H1 (cell line): ENCODE results near the gene AK8. TPM values are rescaled to one million over a fixed set of nuclear protein-coding genes. Genes with fewer than 3 reads are reported as not detected.

Experiments
- CTCF ChIA-PET: fragments of 300-600 bp; sonication (Branson Sonifier 250); formaldehyde crosslinking; loops from one replicate; lab custom pipeline; 2021; ENCODE audit not compliant: partially characterized antibody; lab: Charles Lee
- POLR2A ChIA-PET: fragments of 300-600 bp; sonication (Branson Sonifier 250); formaldehyde crosslinking; loops from one replicate; lab custom pipeline; 2021; ENCODE audit warnings: inconsistent platforms; ENCODE audit not compliant: partially characterized antibody; lab: Charles Lee
- DNase-seq, 2 experiments: peaks; one replicate each; pipeline versions ENCODE4 v3.0.0 to v3.0.0-alpha.2; 2010 to 2022; ENCODE audit warnings: low spot score in 2 of 2, low read depth in 1 of 2, mixed read lengths in 1 of 2
- FAIRE-seq: peaks from 2 replicates; lab custom pipeline; 2011; peaks lifted over from hg19 to GRCh38; lab: Jason Lieb, UNC
- H2AFZ ChIP-seq: 2 replicates; pipeline ENCODE4 v1.8.1; 2012; ENCODE audit warnings: low read length, inconsistent platforms
- H2AK5ac ChIP-seq: 2 replicates; pipeline ENCODE4 v1.6.1; 2013; ENCODE audit warnings: low read depth, low read length
- H2BK120ac ChIP-seq: replicated peaks from 2 replicates; pipeline ENCODE3; 2013; ENCODE audit warnings: low read depth, low read length, inconsistent platforms
- H2BK12ac ChIP-seq: 2 replicates; pipeline ENCODE4 v1.6.1; 2013; ENCODE audit warnings: low read depth, low read length
- H2BK15ac ChIP-seq: 2 replicates; pipeline ENCODE4 v1.6.1; 2013; ENCODE audit warnings: low read length
- H2BK20ac ChIP-seq: 2 replicates; pipeline ENCODE4 v1.6.1; 2013; ENCODE audit warnings: low read length
- H2BK5ac ChIP-seq: 2 replicates; pipeline ENCODE4 v1.6.1; 2013; ENCODE audit warnings: low read depth, low read length
- H3K14ac ChIP-seq: 2 replicates; pipeline ENCODE4 v1.6.1; 2013; ENCODE audit warnings: inconsistent platforms; ENCODE audit not compliant: insufficient read length
- H3K18ac ChIP-seq: 2 replicates; pipeline ENCODE4 v1.6.1; 2013; ENCODE audit warnings: low read length; ENCODE audit errors: extremely low read depth
- H3K23ac ChIP-seq: 2 replicates; pipeline ENCODE4 v1.6.1; 2013; ENCODE audit warnings: inconsistent platforms; ENCODE audit not compliant: insufficient read length
- H3K23me2 ChIP-seq: 2 replicates; pipeline ENCODE4 v1.6.1; 2013; ENCODE audit warnings: low read depth, low read length
- H3K27ac ChIP-seq: 2 replicates; pipeline ENCODE4 v1.6.1; 2011; ENCODE audit warnings: low read depth, low read length, inconsistent platforms
- H3K27me3 ChIP-seq, 4 experiments: replicated peaks in 1 of 4; 1 replicate in 1 of 4; 2 replicates in 3 of 4; pipeline versions ENCODE4 v1.6.1 to v1.8.1; 2011 to 2013; ENCODE audit warnings: low read length in 3 of 4, mild to moderate bottlenecking in 3 of 4, inconsistent platforms in 2 of 4, mixed read lengths in 2 of 4, moderate library complexity in 1 of 4; ENCODE audit not compliant: control insufficient read depth in 3 of 4, insufficient read depth in 3 of 4; ENCODE audit errors: extremely low read depth in 1 of 4
- H3K36me3 ChIP-seq, 4 experiments: 2 replicates each; pipeline versions ENCODE4 v1.6.1 to v1.8.1; 2011 to 2013; ENCODE audit warnings: mild to moderate bottlenecking in 4 of 4, low read length in 3 of 4, moderate library complexity in 2 of 4, control low read depth in 1 of 4, inconsistent platforms in 1 of 4; ENCODE audit not compliant: insufficient read depth in 4 of 4, control insufficient read depth in 2 of 4
- H3K4ac ChIP-seq: replicated peaks from 2 replicates; pipeline ENCODE3; 2013; ENCODE audit warnings: low read length, low read depth, mixed read lengths, inconsistent platforms; ENCODE audit not compliant: insufficient read length
- H3K4me1 ChIP-seq, 4 experiments: replicated peaks in 1 of 4; 1 replicate in 1 of 4; 2 replicates in 3 of 4; pipeline versions ENCODE4 v1.6.1 to v1.8.1; 2011 to 2013; ENCODE audit warnings: low read length in 3 of 4, inconsistent platforms in 2 of 4, mixed read lengths in 1 of 4; ENCODE audit not compliant: insufficient read depth in 4 of 4, control insufficient read depth in 3 of 4
- H3K4me2 ChIP-seq, 2 experiments: 2 replicates each; pipeline versions ENCODE4 v1.6.1 to v1.8.1; 2011 to 2013; ENCODE audit warnings: low read depth in 2 of 2, low read length in 2 of 2, control low read depth in 1 of 2, inconsistent platforms in 1 of 2, mild to moderate bottlenecking in 1 of 2; ENCODE audit not compliant: insufficient read depth in 1 of 2
- H3K4me3 ChIP-seq, 4 experiments: fragments of 200-600, 300-600 bp in 1 of 4; sonication (generic), shearing (Covaris generic), sonication (Bioruptor Twin) in 1 of 4; 2 replicates each; pipeline versions ENCODE4 v1.5.1 to v1.8.1; 2011 to 2016; ENCODE audit warnings: low read length in 4 of 4, low read depth in 3 of 4, control low read depth in 2 of 4, inconsistent platforms in 2 of 4, mild to moderate bottlenecking in 2 of 4, mixed read lengths in 1 of 4, moderate library complexity in 1 of 4; ENCODE audit not compliant: insufficient read depth in 2 of 4; ENCODE audit errors: extremely low read depth in 1 of 4
- H3K56ac ChIP-seq: replicated peaks from 2 replicates; pipeline ENCODE3; 2013; ENCODE audit warnings: low read depth, mild to moderate bottlenecking, mixed read lengths, low read length, inconsistent platforms; ENCODE audit not compliant: insufficient read length
- H3K79me1 ChIP-seq: 2 replicates; pipeline ENCODE4 v1.6.1; 2013; ENCODE audit warnings: low read depth, low read length, control low read depth
- H3K79me2 ChIP-seq, 2 experiments: 2 replicates each; pipeline versions ENCODE4 v1.6.1 to v1.8.1; 2012 to 2013; ENCODE audit warnings: low read length in 2 of 2, mild to moderate bottlenecking in 2 of 2, inconsistent platforms in 1 of 2; ENCODE audit not compliant: insufficient read depth in 2 of 2, control insufficient read depth in 1 of 2
- H3K9ac ChIP-seq, 4 experiments: replicated peaks in 1 of 4; 1 replicate in 1 of 4; 2 replicates in 3 of 4; pipeline versions ENCODE4 v1.6.1 to v1.8.1; 2011 to 2013; ENCODE audit warnings: low read depth in 3 of 4, low read length in 3 of 4, control low read depth in 2 of 4, mild to moderate bottlenecking in 2 of 4, moderate library complexity in 2 of 4, inconsistent platforms in 1 of 4; ENCODE audit errors: extremely low read depth in 1 of 4
- H3K9me3 ChIP-seq, 2 experiments: 2 replicates each; pipeline versions ENCODE4 v1.6.1 to v1.8.1; 2012 to 2013; ENCODE audit warnings: mild to moderate bottlenecking in 2 of 2, moderate library complexity in 2 of 2, control low read depth in 1 of 2, inconsistent platforms in 1 of 2, low read depth in 1 of 2, low read length in 1 of 2, mixed read lengths in 1 of 2; ENCODE audit not compliant: insufficient read depth in 2 of 2
- H4K20me1 ChIP-seq, 2 experiments: replicated peaks in 1 of 2; 2 replicates each; pipeline versions ENCODE3 to v1.8.1; 2011 to 2013; ENCODE audit warnings: inconsistent platforms in 2 of 2, low read length in 2 of 2, mild to moderate bottlenecking in 1 of 2; ENCODE audit not compliant: insufficient read depth in 2 of 2, control insufficient read depth in 1 of 2
- H4K5ac ChIP-seq: 2 replicates; pipeline ENCODE4 v1.6.1; 2013; ENCODE audit warnings: low read length, low read depth, mixed read lengths, inconsistent platforms; ENCODE audit not compliant: insufficient read length
- H4K8ac ChIP-seq: 2 replicates; pipeline ENCODE4 v1.8.0; 2013; ENCODE audit warnings: mild to moderate bottlenecking, moderate library complexity, low read length, inconsistent platforms; ENCODE audit not compliant: insufficient read depth; ENCODE audit errors: extremely low read depth
- H4K91ac ChIP-seq: replicated peaks from 2 replicates; pipeline ENCODE3; 2013; ENCODE audit warnings: low read length, mixed read lengths, inconsistent platforms; ENCODE audit not compliant: insufficient read length
- BACH1 ChIP-seq: IDR thresholded peaks from 2 replicates; pipeline ENCODE4 v1.6.1; 2012; ENCODE audit warnings: low read length, improper control_type of control experiment
- CBX5 ChIP-seq: fragments of 300-800, 300-1000 bp; sonication (generic); IDR thresholded peaks from 2 replicates; pipeline ENCODE4 v1.7.1; 2016; ENCODE audit warnings: antibody characterized with exemption, low read length, low read depth
- CEBPB ChIP-seq: IDR thresholded peaks from 2 replicates; pipeline ENCODE4 v1.6.1; 2012; ENCODE audit warnings: low read depth, low read length
- POLR2AphosphoS5 ChIP-seq: IDR thresholded peaks from 2 replicates; pipeline ENCODE4 v1.6.1; 2011; ENCODE audit warnings: low read depth, low read length
- SIN3A ChIP-seq, 2 experiments: IDR thresholded peaks in 1 of 2; conservative IDR thresholded peaks in 1 of 2; 2 replicates each; pipeline ENCODE4 v1.6.1; 2011 to 2012; ENCODE audit warnings: low read length in 2 of 2, improper control_type of control experiment in 1 of 2, low read depth in 1 of 2, mild to moderate bottlenecking in 1 of 2
- SIRT6 ChIP-seq: IDR thresholded peaks from one replicate; pipeline ENCODE4 v1.7.1; 2012; ENCODE audit warnings: low read length, inconsistent platforms
- SP4 ChIP-seq: IDR thresholded peaks from 2 replicates; pipeline ENCODE4 v1.6.1; 2012; ENCODE audit warnings: low read length, inconsistent platforms
- TAF1 ChIP-seq: IDR thresholded peaks from 2 replicates; pipeline ENCODE4 v1.6.1; 2011; ENCODE audit warnings: mild to moderate bottlenecking, low read depth, low read length
- ZNF274 ChIP-seq: IDR thresholded peaks from 2 replicates; pipeline ENCODE4 v1.7.0; 2012; ENCODE audit warnings: low read length, borderline replicate concordance; ENCODE audit errors: extremely low read depth
- WGBS, 2 experiments: shearing (Covaris generic) in 1 of 2; methylation state at CpG; one replicate each; pipeline versions ENCODE4 v1.1.6 to v1.1.7; 2013 to 2015; ENCODE audit warnings: low lambda C conversion rate in 2 of 2, mixed read lengths in 2 of 2, inconsistent platforms in 1 of 2, low coverage in 1 of 2, missing lambda C conversion rate in 1 of 2; ENCODE audit not compliant: insufficient replicate concordance in 2 of 2, insufficient coverage in 1 of 2, insufficient read length in 1 of 2; ENCODE audit errors: extremely low coverage in 1 of 2, missing lambda C conversion rate in 1 of 2; 5-methylcytosine and 5-hydroxymethylcytosine counted together
- polyA plus RNA-seq, 7 experiments: library from polyadenylated mRNA; depleted of rRNA in 3 of 7; stranded (reverse) in 5 of 7; unstranded in 2 of 7; fragments of >200 nt in 5 of 7; fragments of 200-250 nt in 2 of 7; gene quantifications; 1 replicate in 5 of 7; 2 replicates in 1 of 7; 4 replicates in 1 of 7; pipeline versions ENCODE4 v1.2.1 to v1.2.3, GENCODE V29; 2011 to 2013; ENCODE audit warnings: missing spikeins in 2 of 7, mixed read lengths in 2 of 7
- total RNA-seq: library from RNA; stranded (reverse); fragmentation: NEBNext Ultra II Directional; extraction: Animal tissue kit (Norgen Biotek cat#: 25700); gene quantifications from 2 replicates; pipeline ENCODE4 v1.2.1, GENCODE V29; 2021
- TF ChIP-seq, protein P1 (sequence below): IDR thresholded peaks from 2 replicates; pipeline ENCODE4 v1.6.1; 2012; ENCODE audit warnings: inconsistent platforms

AK8 gene
- total and polyA plus RNA-seq, 2 of the 8 experiments (the other 6 are each of a cell fraction or from before 2014, with no cell fraction given), result 0.35 to 0.48 TPM

DNA sequence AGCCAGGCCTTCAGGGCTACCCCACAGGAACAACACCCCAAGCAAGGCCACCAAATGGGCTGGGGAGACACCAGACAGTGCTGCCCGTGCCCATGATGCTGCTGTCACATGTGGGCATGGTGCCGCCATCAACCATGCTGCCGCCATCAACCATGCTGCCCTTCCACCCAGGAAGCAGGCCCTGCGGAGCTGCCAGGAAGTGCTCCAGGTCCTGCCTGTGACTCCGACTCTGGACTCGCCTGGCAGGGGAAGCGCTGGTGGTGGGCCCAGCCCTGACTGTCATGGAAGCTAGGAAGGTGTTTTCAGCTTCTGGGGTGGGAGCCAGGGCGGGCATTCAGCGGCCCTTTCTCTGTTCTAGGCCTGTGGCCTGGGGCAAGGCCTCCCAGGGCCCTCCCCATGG lies 8.8 kb downstream of the AK8 start:
- CTCF ChIA-PET, result interaction anchor here (0.9 to 4.5 kb wide), 2 partner anchors 12 to 32 kb away, joined by 3 to 28 read pairs; no protein-coding TSS in a partner anchor
- TF ChIP-seq CEBPB, result no peak
- no peak for TF ChIP-seq POLR2AphosphoS5
- TF ChIP-seq, protein P1, sequence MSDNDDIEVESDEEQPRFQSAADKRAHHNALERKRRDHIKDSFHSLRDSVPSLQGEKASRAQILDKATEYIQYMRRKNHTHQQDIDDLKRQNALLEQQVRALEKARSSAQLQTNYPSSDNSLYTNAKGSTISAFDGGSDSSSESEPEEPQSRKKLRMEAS, result no peak
- no peak for TF ChIP-seq BACH1
- TF ChIP-seq ZNF274, result no peak
- TF ChIP-seq SP4, result no peak
- no peak for TF ChIP-seq SIN3A (conservative IDR thresholded peaks at IDR 0.05 in 1 of 2, IDR thresholded peaks at IDR 0.05 in 1 of 2; ENCODE audit: low read depth in 1 of 2, low read length in 2 of 2)
- no peak for TF ChIP-seq TAF1
- no peak for TF ChIP-seq SIRT6
- TF ChIP-seq CBX5, result no peak
- TF ChIP-seq, all 59 proteins: peak for 0
- no peak for FAIRE-seq

More for the DNA sequence above, 8.8 kb downstream of the AK8 start:
- Histone ChIP-seq H4K20me1 (peaks cover 0 to 2% of the 10 kb centered on the region in 2 experiments), H3K4me3 (no peak overlapping the region), H2BK20ac (no peak overlapping the region), H3K27me3 (peaks cover 0 to under 1% (median 0%) of the 10 kb centered on the region in 4 experiments; a peak in 2 of 7 replicates), H3K9ac (no peak overlapping the region), H3K56ac (no peak overlapping the region), H4K8ac (no peak overlapping the region; the same call in 1 of the 2 replicates), H3K23ac (no peak overlapping the region), H3K79me1 (no peaks in the 10 kb centered on the region), H3K18ac (no peak overlapping the region), H3K4me1 (peaks cover 0 to 2% (median under 1%) of the 10 kb centered on the region in 4 experiments; a peak in 1 of 7 replicates), H3K9me3 (no peaks in the 10 kb centered on the region), H3K14ac (no peak overlapping the region), H4K5ac (no peak overlapping the region), H4K91ac (no peak overlapping the region), H3K4me2 (no peak overlapping the region), H3K23me2 (no peaks in the 10 kb centered on the region), H3K4ac (no peak overlapping the region), H2AK5ac (0 out of 2 replicates have a peak overlapping the region, but pooled peaks have one; percentile 6), H3K36me3 (no peaks in the 10 kb centered on the region), H2BK12ac (no peak overlapping the region), H3K27ac (no peak overlapping the region), H2BK120ac (no peak overlapping the region), H3K79me2 (no peaks in the 10 kb centered on the region), H2BK15ac (no peak overlapping the region), H2AFZ (no peak overlapping the region), H2BK5ac (no peak overlapping the region)
- POLR2A ChIA-PET, result no interaction called here
- 90% methylated on average over 9 of the region's 9 CpGs; no CpG with 5 or more reads in 1 of the 2 experiments for WGBS, 2 experiments
- DNase-seq, result no peak
